Cardiac septum (tissue), 1 donor: ENCODE results near the gene PHLDB3. TPM values are rescaled to one million over a fixed set of nuclear protein-coding genes. Genes with fewer than 3 reads are reported as not detected.

ENCODE experiments used
- DNase-seq: peaks from one replicate; pipeline ENCODE4 v3.0.0-alpha.2; 2020; ENCODE audit warnings: low spot score
- intact Hi-C: fragments of 100-400 bp; cut with DNase I; formaldehyde crosslinking; loops from one replicate; pipeline ENCODE4 v1.14.0; 2022
- total RNA-seq: library from RNA; stranded (reverse); fragmentation: NEBNext Ultra II Directional; extraction: Animal tissue kit (Norgen Biotek cat#: 25700); gene quantifications from one replicate; pipeline ENCODE4 v1.2.1, GENCODE V29; 2021
- donor health status: DM: no; HTN: no; CAD: no.

PHLDB3 gene
- total RNA-seq, 1 donor from 2014 or later = 7.3 TPM

GRCh38 chr19:43478323-43478722 lies 26.2 kb downstream of the PHLDB3 start:
- intact Hi-C loops = no loop called here
- DNase-seq = no peak

GRCh38 chr19:43476606-43477005 lies 27.9 kb downstream of the PHLDB3 start:
- intact Hi-C loops = no loop called here
- no peak for DNase-seq

GRCh38 chr19:43474986-43475705 lies 29.4 kb downstream of the PHLDB3 start:
- intact Hi-C loops = loop anchor here (2.0 kb wide), 1 partner anchor 30 kb away; the partner anchor contains the start of gene PHLDB3
- DNase-seq = peak; percentile 98

- intact Hi-C loops = loop anchor here (2.0 kb wide), 1 partner anchor 30 kb away; the partner anchor contains the start of gene PHLDB3
These were observed 30.1 kb downstream of the PHLDB3 start for GRCh38 chr19:43474487-43474886.

GRCh38 chr19:43471091-43471490 lies 33.5 kb downstream of the PHLDB3 start:
- DNase-seq = no peak
- intact Hi-C loops = no loop called here

More at GRCh38 chr19:43474487-43474886, 30.1 kb downstream of the PHLDB3 start:
- no peak for DNase-seq

GRCh38 chr19:43470288-43470687 lies 34.3 kb downstream of the PHLDB3 start:
- intact Hi-C loops = no loop called here
- DNase-seq = no peak

GRCh38 chr19:43469160-43469480 lies 35.4 kb downstream of the PHLDB3 start:
- intact Hi-C loops = no loop called here

GRCh38 chr19:43468354-43469159 lies 36.0 kb downstream of the PHLDB3 start:
- intact Hi-C loops = no loop called here
- DNase-seq = no peak

More at GRCh38 chr19:43469160-43469480, 35.4 kb downstream of the PHLDB3 start:
- DNase-seq = no peak

GRCh38 chr19:43467730-43468129 lies 36.8 kb downstream of the PHLDB3 start:
- DNase-seq = no peak
- intact Hi-C loops = no loop called here

GRCh38 chr19:43467276-43467675 lies 37.3 kb downstream of the PHLDB3 start:
- DNase-seq = no peak
- intact Hi-C loops = no loop called here

GRCh38 chr19:43466793-43467192 lies 37.8 kb downstream of the PHLDB3 start:
- no peak for DNase-seq
- intact Hi-C loops = no loop called here

GRCh38 chr19:43465468-43466120 lies 39.0 kb downstream of the PHLDB3 start, which contains the start of gene LYPD3:
Gene LYPD3, minus strand, starts transcription at chr19:43465608. Its CDS starts 37 bp downstream, at chr19:43465571.
- intact Hi-C loops = no loop called here
- DNase-seq = no peak

GRCh38 chr19:43464134-43464775 lies 40.3 kb downstream of the PHLDB3 start:
- intact Hi-C loops = loop anchor here (5.0 kb wide), 1 partner anchor 38 kb away; the partner anchor contains the start of gene PHLDB3
- DNase-seq = peak; percentile 84

- DNase-seq = peak; percentile 99
- intact Hi-C loops = loop anchor here (5.0 kb wide), 1 partner anchor 39 kb away; the partner anchor contains the start of gene PHLDB3
These were observed 41.0 kb downstream of the PHLDB3 start for GRCh38 chr19:43463381-43464133.

GRCh38 chr19:43462785-43463380 lies 41.7 kb downstream of the PHLDB3 start:
- DNase-seq = no peak
- intact Hi-C loops = loop anchor here (5.0 kb wide), 1 partner anchor 39 kb away; the partner anchor contains the start of gene PHLDB3

GRCh38 chr19:43462383-43462782 lies 42.2 kb downstream of the PHLDB3 start:
- intact Hi-C loops = loop anchor here (5.0 kb wide), 1 partner anchor 40 kb away; the partner anchor contains the start of gene PHLDB3
- DNase-seq = no peak

- no peak for DNase-seq
- intact Hi-C loops = loop anchor here (5.0 kb wide), 1 partner anchor 41 kb away; the partner anchor contains the start of gene PHLDB3
These were observed 43.2 kb downstream of the PHLDB3 start for GRCh38 chr19:43461303-43461702.

- intact Hi-C loops = loop anchor here (5.0 kb wide), 1 partner anchor 42 kb away; the partner anchor contains the start of gene PHLDB3
- no peak for DNase-seq
These were observed 44.1 kb downstream of the PHLDB3 start for GRCh38 chr19:43460362-43461016.
